ENCODE measurements around the gene FRAS1. TPM values are rescaled to one million over a fixed set of nuclear protein-coding genes. Genes with fewer than 3 reads are reported as not detected.

Gene FRAS1
- total and polyA plus RNA-seq, 9 of the 15 experiments (the other 6 are each of a cell fraction or from before 2014, with no cell fraction given), result under 0.01 to 0.11 (median 0.04) TPM; not detected in 2

- TF ChIP-seq ZNF280B (CRISPR knock-in tag; IDR thresholded peaks at IDR 0.05), result no peak
Observed at GRCh38 chr4:78219825-78220224, 162.7 kb downstream of the FRAS1 start (continued).

- no peaks in the 10 kb centered on the region for H3K36me3 ChIP-seq (ENCODE audit: control insufficient read depth, insufficient read depth, low read length)
- intact Hi-C loops (cut with micrococcal nuclease), result no loop called here
- H3K27ac ChIP-seq (ENCODE audit: extremely low read depth, low read depth, low read length), result no peak overlapping the region
- no peaks in the 10 kb centered on the region for H4K20me1 ChIP-seq (replicated peaks; ENCODE audit: control insufficient read depth, insufficient read depth, low read length)
- no peaks in the 10 kb centered on the region for H3K4me1 ChIP-seq (replicated peaks in 1 of 2; ENCODE audit: control insufficient read depth in 2 of 2, insufficient read depth in 2 of 2, low read length in 2 of 2)
- TF ChIP-seq MBD1 (CRISPR knock-in tag; IDR thresholded peaks at IDR 0.05) (no peak), CTCFL (IDR thresholded peaks at IDR 0.05; ENCODE audit: borderline replicate concordance, insufficient read depth, low read depth, low read length, poor library complexity, severe bottlenecking) (no peak), HOXB6 (CRISPR knock-in tag; IDR thresholded peaks at IDR 0.05; ENCODE audit: borderline replicate concordance) (no peak), ELF2 (CRISPR knock-in tag; IDR thresholded peaks at IDR 0.05) (no peak), ATF7 (IDR thresholded peaks at IDR 0.05) (no peak), DACH1 (IDR thresholded peaks at IDR 0.05; ENCODE audit: partially characterized antibody) (no peak), GTF2A2 (tag; IDR thresholded peaks at IDR 0.05) (no peak), HNRNPL (IDR thresholded peaks at IDR 0.05; ENCODE audit: low read depth, low read length) (no peak), ZBTB43 (CRISPR knock-in tag; IDR thresholded peaks at IDR 0.05) (no peak), CBFA2T3 (IDR thresholded peaks at IDR 0.05) (no peak), SIX5 (IDR thresholded peaks at IDR 0.05; ENCODE audit: borderline replicate concordance in 1 of 2, insufficient read depth in 1 of 2, low read depth in 1 of 2, low read length in 2 of 2) (no peak), SNAPC5 (CRISPR knock-in tag; IDR thresholded peaks at IDR 0.05) (no peak)
- H3K27me3 ChIP-seq (ENCODE audit: control insufficient read depth in 2 of 2, insufficient read depth in 2 of 2, low read length in 2 of 2), result peaks cover 3 to 4% of the 10 kb centered on the region in 2 experiments; a peak in 3 of 5 replicates
- ATAC-seq, result no peak
- no TSS peak for BruUV-seq (replicated peaks)
- no peak for DNase-seq (ENCODE audit: extremely low read depth in 1 of 4, low spot score in 3 of 4)
- POLR2A ChIA-PET, result no interaction called here
- in situ Hi-C loops (cut with MboI), result no loop called here
- CTCF ChIA-PET (ENCODE audit: low intra/inter-chr PET ratio), result no interaction called here
- H3K9me3 ChIP-seq (replicated peaks; ENCODE audit: control insufficient read depth, insufficient read depth, low read depth, low read length), result no peaks in the 10 kb centered on the region
- H3K4me3 ChIP-seq, result no peak overlapping the region
- no peaks in the 10 kb centered on the region for H3K79me2 ChIP-seq (ENCODE audit: control insufficient read depth, insufficient read depth, low read length)
- WGBS (ENCODE audit: insufficient coverage, low coverage, missing lambda C conversion rate), result 7% methylated on average over 3 of the region's 3 CpGs
- no peaks in the 10 kb centered on the region for H3K9me1 ChIP-seq (ENCODE audit: control insufficient read depth, insufficient read depth, low read length)
- no peak overlapping the region for H3K4me2 ChIP-seq (ENCODE audit: insufficient read depth, low read length)
- H2AFZ ChIP-seq (ENCODE audit: low read depth, low read length), result no peak overlapping the region
- H3K9ac ChIP-seq (ENCODE audit: insufficient read depth in 1 of 2, low read depth in 2 of 2, low read length in 2 of 2), result no peak overlapping the region
- no peak for FAIRE-seq
Observed at GRCh38 chr4:78220283-78220682, 163.2 kb downstream of the FRAS1 start.
